HG02623 (cell line): ENCODE measurements around the gene C19orf85.
"Not testable (repeated sequence)": the region's sequence is repeated elsewhere in the genome, so short reads cannot be mapped to it uniquely, and the experiment has no call there.

ENCODE experiments used
- ATAC-seq: cut with Tn5 transposase; IDR thresholded peaks from one replicate; pipeline ENCODE4 v1.9.1; 2021; ENCODE audit warnings: moderate library complexity; ENCODE audit not compliant: unreplicated experiment

C19orf85 gene

DNA sequence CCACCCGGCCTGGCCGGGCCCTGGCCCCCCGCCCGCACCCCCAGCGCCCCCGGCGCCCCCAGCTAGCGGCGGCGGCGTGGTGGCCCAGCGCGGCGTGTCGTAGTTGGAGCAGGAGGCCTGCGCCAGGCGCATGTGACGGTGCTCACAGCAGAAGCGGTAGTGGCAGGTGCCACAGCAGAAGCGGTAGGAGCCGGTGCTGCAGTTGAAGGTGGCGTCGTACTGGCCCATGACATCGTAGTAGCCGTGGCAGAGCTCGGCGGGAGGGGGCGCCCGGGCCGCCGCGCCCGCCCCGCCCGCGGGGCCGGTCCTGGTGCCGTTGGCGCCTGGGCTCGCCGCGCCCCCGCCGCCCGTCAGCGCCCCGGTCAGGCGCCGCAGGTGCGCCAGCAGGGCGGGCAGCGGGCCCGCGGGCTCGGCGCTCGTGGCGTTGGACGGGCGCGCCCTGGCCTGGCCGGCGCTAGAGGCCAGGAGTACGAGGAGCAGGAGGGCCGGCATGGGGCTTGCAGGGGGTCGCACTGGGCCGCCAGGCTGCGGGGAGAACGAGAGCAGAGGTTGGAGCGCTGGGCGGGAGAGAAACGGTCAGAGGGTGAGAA, 22.1 kb downstream of the C19orf85 start:
- ATAC-seq: no peak

DNA sequence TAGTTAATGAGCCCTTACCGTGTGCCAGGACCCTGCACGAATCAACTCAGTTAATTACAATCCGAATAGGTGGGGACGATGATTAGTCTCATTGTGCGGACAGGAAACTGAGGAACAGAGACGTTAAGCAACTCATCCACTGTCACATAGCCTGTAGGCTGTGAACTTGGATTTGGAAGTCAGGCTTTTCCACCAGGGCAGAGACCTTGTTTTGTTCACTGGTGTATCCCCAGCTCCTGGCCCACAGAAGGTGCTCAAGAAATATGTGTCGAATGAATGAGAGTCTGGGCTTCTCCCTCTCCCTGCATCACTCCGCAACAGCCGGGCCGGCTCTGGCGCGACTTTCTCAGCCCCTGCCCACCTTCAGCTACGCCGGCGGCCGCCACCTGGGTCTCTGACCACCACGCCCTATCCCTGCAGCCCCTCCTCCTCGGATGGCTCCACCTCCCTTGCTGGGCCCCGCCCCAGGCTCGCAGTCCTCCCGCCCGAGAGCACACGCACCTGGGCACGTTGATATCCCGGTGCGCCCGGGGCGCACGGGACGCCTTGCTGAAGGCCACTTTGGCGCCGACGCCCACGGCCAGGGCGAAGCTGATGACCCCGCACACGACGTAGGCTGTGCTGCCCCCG, 22.7 kb downstream of the C19orf85 start:
- no peak for ATAC-seq

DNA sequence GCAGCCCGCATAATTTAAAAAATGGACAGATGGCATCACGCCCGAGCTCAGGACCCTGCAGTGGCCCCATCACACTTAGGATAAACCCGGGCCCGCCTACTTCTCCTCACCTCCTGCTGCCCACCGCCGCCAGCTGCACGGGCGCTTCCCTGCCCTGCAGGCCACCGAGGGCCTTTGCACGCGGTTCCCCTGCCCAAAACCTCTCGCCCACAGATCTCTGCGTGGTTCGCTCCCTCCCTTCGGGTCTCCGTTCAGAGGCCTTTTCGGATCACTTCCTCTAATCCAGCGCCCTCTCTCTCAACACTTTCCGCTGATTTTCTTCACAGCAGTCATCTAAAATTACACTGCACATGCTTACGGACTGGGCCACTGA, 23.2 kb downstream of the C19orf85 start:
- no peak for ATAC-seq

DNA sequence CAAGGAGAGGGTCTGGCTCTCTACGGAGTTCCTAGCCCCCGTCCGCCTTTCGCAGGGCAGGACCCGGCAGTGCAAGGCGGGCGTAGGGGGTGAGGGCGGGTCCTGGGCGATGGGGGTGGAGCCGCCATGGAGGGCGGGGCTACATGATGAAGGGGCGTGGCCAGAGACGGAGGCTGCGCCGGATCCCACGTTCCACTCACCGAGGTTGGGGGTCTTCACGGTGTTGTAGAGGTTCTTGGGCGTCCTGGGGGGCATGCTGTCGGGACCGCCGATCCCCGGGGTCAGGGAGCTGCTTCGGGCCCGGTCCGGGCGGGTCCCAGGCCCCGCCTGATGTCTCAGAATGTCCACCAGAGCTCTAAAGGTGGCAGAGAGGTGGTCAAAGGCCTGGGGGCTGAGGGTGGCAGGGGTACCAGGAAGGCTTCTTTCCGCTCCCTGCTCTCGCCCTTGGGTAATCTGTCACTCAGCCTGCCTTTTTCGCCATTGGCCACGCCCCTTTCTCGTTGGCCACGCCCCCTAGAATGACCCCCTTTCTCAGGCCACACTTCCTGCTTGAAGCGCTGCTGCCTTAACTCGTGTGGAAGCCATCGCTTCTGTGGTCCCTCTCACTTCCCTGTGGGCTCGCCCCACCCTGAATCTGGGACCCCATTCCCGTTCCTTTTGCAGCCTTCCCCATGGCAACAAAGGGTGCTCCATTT, 24.0 kb downstream of the C19orf85 start:
- ATAC-seq: no peak

DNA sequence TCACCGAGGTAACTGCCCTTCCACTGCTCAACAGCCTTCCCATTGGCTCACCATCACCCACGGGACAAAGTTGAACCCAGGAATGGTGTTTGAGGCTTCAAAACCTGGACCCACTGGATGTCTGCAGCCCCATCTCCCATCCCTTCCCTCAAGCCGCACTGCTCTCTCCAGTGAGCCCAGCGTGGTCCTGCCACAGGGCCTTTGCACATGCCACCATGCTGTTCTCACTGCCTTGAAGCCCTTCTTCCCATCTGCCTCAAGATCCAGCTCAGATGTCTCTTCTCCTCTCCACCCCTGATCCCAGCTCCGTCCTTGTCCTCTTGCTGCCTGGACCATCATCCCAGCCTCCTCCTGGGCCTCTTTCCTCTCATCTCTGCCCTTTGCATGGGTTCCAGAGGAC, 25.5 kb downstream of the C19orf85 start:
- ATAC-seq: no peak

DNA sequence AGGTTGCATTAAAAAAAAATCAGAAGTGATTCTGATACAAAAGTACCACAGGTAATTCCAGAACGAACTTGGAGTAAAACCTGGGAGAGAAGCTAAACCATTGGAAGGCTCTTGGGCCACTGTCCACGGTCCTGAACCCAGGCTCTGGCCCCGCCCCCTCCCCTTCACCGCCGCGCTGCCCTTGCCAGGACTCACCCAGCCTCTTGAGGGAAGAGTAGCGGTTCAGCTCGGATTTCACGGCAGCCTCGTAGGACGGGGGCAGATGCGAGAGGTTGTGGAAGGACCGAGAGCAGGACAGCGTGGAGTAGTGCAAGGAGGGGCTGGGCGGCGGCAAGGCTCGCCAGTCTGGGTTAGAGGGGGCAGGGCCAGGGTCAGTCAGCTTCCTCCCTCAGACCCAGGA, 27.1 kb downstream of the C19orf85 start:
- ATAC-seq: no peak

DNA sequence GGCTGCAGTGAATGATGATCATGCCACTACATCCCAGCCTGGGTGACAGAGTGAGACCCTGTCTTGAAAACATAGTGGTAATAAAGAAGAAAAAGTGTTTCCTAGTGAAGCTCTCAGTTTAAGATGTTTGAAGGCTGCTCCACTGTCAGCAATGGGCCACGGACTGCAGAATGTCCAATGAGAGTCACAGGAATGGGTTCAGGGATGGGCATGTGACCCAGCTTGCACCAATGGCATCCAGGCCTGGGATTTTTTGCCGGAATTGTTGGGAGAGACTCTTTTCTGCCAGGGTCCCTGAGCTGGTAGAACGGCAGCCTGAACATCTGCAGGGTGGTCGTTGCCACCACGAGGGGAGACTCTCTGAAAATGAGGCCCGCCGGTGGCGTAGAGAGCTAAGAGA, 27.7 kb downstream of the C19orf85 start:
- no peak for ATAC-seq

DNA sequence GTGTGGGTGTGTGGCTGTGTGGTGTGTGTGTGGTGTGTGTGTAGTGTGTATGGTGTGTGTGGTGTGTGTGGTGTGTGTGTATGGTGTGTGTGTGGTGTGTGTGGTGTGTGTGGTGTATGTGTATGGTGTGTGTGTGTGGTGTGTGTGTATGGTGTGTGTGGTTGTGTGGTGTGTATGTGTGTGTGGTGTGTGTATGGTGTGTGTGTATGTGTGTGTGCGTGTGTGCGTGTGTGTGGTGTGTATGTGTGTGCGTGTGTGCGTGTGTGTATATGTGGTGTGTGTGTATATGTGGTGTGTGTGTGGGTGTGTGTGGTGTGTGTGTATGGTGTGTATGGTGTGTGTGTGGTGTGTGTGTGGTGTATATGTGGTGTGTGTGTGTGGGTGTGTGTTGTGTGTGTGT, 29.5 kb downstream of the C19orf85 start:
- ATAC-seq: no peak

DNA sequence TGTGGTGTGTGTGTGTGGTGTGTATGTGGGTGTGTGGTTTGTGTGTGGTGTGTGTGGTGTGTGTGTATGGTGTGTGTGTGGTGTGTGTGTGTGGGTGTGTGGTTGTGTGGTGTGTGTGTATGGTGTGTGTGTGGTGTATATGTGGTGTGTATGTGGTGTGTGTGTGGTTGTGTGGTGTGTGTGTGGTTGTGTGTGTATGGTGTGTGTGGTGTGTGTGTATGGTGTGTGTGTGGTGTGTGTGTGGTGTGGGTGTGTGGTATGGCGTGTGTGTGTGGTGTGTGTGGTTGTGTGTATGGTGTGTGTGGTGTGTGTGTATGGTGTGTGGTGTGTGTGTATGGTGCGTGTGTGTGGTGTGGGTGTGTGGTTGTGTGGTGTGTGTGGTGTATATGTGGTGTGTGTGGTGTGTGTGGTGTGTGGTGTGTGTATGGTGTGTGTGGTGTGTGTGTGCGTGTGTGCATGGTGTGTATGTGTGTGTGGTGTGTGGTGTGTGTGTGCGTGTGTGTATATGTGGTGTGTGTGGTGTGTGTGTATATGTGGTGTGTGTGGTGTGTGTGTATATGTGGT, 30.1 kb downstream of the C19orf85 start:
- no peak for ATAC-seq

DNA sequence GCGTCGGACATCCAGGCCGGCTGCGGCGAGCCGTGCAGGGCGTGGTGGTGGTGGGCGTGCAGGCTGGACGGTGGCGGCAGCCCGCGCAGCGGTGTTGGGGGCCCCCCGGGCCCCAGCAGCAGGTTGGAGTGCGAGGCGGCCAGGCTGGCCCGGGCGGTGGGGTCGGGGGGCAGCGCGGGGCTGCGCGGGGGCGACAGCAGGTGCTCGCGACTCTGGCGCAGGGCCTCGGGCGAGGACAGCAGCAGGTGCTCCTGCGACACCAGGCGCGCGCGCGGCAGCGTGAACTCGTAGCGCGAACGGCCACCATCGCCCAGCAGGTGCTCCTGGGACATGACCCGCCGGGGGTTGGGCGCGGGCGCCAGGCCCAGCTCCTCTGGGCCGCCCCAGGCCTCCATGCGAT, 31.3 kb downstream of the C19orf85 start:
- ATAC-seq: no peak

DNA sequence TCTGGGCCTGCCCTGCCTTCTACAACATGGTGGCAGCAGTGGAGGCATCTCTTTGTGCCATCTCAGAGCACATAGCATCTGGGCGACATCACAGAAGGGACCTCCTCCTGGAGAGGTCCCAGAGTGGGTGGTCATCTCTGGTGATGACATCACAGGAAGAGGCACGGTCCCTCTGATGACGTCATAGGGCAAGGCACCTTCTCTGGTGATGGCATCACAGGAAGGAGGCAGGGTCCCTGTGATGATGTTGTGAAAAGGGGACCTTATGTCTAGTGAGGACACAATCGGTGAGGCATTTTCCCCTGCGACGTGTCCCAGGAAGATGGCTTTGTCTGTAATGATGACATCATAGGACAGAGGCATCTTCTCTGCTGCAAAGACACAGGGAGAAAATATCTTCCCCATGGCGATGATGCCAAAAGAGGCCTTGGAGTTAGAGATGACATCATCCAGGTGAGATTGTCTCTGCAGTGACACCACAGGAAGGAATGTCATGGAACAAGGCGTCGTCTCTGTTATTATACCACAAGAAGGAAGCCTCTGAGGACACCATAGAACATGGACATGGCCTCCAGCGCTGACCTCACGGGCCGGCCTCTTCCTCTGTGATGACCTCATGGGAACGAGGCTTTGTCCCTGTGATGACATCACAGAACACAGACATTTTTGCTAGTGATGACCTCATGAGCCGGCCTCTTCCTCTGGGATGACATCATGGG, 32.2 kb downstream of the C19orf85 start:
- no peak for ATAC-seq

DNA sequence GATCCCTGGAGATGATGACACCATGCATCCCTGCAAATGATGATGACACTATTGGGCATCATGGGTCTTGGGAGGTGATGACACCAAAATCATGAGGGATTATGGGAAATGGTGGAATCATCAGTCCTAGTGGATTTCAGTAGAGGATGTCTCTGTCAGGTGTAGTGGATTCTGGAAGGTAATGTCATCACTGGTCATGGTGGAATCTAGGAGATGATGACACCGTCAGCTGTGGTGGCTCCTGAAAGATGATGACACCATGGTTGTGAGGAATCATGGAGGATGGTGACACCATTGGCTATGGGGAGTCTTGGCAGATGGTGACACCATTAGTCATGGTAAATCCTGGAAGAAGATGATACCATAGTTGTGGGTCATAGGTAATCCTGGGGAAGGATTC, 33.4 kb downstream of the C19orf85 start:
- no peak for ATAC-seq

DNA sequence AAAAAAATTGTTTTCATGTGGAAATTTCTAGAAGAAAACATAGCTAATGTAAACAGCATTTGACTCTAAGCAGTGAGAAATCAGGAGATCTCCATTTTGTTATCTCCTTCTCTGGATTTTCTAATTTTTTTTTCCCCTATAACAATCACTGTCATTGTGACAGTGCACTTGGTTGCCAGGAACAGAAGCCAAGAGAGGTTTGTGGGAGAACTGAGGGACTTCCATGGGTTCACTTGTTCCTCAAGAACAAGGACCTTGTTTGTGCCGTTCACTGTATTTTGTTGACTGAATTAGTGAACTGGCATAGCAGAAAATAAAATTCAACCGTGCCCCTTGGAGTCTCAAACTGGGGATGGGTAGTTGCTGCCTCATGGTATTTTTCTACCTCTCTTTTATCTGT, 38.5 kb downstream of the C19orf85 start:
- ATAC-seq: no peak

DNA sequence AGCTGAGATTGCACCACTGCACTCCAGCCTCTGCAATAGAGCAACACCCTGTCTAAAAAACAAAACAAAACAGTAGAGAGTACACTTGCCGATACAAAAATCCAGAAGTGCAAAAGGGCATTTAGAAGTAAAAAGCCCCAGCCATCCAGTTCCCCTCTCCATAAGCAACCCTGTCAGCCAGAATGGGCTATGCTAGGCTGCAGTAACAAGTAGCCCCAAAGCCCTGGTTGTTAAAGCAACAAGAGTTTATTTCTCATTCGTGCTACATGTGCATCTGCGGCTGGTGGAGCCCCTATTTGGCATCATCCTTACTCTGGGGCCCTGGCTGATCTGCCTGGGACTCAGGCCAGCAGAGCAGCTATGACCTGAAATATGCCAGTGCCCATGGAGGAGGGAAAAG, 40.0 kb downstream of the C19orf85 start:
- ATAC-seq: no peak

DNA sequence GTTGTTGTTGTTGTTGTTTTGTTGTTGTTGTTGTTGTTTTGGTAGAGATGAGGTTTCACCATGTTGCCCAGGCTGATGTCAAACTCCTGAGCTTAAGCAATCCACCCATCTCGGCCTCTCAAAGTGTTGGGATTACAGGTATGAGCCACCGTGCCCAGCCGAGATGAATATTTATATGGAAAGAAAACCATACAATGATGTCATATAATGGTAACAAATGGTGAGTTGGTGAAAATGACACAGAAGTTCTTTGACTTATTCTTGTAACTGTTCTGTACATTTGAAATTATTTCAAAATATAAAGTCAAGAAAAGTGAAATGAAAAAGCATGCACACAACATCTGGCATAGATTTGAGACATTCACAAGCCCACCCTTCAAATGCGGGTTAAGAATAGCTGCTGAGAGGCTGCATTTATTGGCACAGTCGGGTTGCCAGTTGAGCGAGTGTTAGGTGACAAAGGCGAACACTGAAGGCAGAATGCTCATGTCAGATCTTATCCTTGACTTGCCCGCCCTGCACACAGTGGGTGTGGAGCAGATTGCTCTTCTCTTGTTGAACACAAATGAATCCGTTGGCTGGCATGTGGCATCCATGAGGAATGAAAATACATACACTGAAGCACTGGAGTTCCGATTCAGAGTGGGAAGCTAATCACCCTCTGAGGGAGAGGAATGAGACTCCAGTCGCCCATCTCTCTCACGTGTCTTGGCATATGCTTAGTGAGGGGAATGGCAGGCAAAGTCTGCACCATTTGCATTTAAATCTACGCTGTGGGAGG, 41.1 kb downstream of the C19orf85 start:
- ATAC-seq: no peak

DNA sequence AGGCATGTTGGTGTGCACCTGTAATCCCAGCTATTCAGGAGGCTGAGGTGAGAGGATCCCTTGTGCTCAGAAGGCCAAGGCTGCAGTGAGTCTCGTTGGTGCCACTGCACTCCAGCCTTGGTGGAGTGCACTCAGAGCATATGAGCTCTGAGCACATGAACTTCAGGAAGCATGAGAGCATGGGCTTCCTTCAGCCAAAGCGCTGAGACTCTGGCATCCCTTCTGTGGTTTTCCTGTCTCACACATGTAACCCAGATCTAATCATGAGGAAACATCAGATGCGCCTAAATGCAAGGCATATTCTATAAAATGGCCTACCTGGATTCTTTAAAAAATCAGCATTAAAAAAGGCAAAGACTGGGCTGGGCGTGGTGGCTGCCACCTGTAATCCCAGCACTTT, 43.3 kb downstream of the C19orf85 start:
- not testable (repeated sequence) for ATAC-seq

DNA sequence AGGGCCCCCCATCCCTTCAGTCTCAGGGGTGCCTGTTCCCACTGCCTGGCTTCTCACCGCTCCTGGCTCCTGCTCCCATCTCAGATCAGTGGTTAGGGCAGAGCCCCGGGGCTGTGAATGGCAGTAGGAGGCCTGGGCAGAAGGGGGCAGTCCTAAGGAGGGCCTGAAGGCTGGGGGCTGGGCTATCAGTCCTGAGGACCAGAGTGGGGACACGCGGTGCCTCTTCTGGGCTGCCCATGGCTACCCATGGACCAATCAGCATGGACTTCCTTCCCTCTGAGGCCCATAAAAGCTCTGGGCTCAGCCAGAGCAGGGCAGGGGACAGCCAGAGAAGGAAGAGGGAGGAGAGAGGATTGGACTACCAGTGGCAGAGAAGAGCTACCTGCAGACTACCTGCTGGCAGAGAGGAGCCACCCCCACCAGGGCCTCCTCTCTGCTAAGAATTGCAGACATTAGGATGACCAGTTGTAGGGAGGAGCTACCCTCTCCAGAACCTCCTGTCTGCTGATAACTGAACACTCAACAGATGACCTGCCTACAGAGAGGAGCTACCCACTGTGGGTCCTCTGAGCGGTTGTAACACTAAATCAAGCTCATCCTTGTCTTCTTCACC, 44.8 kb downstream of the C19orf85 start:
- ATAC-seq: no peak

DNA sequence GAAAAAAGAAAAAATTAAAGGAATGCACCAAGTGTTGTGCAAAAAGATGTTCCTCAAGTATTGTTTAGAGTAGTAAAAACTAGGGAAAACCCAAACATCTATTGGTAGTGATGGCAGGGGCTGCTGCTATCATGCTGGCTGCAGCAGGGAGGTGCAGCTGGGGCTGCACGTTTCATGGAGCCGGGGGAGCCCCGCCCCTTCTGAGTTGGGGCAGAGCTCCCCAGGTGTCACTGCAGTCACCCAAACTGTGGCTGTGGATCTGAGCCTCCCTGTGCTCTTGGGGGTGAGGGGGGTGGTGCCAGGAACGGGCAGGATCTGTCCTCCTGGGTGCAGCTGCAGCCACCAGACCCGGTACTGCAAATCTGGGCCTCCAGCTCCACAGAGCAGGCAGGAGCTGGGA, 45.4 kb downstream of the C19orf85 start:
- ATAC-seq: no peak

DNA sequence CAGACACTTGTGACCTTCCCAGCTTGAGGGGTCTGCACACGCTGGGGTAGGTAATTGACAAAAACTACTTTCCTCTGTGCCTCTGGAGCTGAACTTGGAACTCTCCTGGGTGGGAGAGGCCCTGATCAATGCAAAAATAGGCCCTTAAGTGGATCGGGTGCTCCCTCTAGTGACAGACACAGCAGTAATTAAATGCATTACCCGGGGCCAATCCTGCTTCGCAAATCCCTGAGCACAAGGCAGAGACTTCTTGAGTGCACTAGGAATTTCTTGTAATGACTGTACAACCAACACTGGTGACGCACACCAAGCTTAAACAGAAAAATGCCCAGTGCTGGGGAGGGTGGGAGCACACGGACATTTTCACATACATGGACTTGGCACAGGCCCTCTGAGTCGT, 46.4 kb downstream of the C19orf85 start:
- no peak for ATAC-seq
